HG02571 (cell line): ENCODE data around the gene REPS1.
A peak's percentile ranks its signal among the peaks of the same experiment; 100 is the strongest.
"Not testable (repeated sequence)": the region's sequence is repeated elsewhere in the genome, so short reads cannot be mapped to it uniquely, and the experiment has no call there.

Source experiments
- ATAC-seq: cut with Tn5 transposase; IDR thresholded peaks from one replicate; pipeline ENCODE4 v1.9.1; 2021; ENCODE audit warnings: mild to moderate bottlenecking, moderate library complexity; ENCODE audit not compliant: unreplicated experiment

Gene REPS1

DNA sequence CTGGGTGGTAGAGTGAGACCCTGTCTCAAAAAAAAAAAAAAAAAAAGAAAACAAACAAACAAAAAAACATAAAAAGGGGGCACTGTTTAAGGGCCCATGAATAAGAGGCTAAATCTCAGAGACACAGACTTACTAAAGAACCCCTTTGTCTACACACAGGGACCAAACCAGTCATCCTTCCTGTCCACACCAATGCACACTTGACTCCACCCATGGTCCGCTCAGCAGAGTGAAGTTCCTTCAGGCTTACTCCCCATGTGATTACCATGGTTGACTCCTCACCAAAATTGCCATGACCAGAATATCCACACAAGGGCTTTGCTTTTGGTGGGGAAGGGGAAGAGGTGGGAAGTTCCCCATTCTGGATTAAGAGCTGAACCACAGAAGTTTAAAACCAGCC, 19.4 kb upstream of the REPS1 start:
- no peak for ATAC-seq

DNA sequence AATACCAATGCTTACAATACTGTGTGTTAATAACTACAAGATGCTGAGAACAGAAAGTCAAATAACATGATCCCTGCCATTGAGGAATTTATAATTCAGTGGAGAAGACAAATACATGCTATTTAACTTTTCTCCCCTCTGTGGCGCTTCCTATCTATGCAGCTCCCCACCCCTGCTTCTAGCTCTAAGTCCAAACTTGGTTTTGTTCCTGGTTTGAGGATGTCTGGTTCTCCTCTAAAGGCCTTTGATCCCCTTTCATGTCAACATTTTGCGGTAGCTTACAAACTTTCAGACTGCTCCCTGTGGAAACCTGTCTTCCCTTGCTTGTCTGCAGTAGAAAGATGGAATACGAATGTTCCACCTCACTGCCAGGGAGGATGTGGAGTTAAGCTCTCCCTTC, 18.4 kb upstream of the REPS1 start:
- no peak for ATAC-seq

- ATAC-seq, result no peak
These were observed 15.7 kb upstream of the REPS1 start for GRCh38 chr6:139003751-139004150.

- no peak for ATAC-seq
These were observed 12.1 kb upstream of the REPS1 start for GRCh38 chr6:138999949-139000725.

- ATAC-seq, result no peak
These were observed 9.1 kb upstream of the REPS1 start for GRCh38 chr6:138997136-138997535.

DNA sequence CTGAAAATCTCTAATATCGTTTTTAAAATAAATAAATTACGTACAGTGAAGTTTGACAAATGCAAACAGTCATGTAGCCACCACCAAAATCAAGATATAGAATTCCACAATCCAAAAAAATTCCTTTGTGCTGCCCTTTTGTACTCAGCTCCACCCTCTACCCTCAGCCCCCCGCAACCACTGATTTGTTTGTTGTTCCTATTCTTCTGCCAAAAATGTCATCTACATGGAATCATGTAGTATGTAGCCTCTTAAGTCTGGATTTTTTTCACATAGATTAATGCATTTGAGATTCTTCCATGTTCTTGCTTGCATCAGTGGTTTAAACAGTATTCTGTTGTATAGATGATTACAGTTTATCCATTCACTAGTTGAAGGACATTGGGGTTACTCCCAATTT, 8.5 kb upstream of the REPS1 start:
- no peak for ATAC-seq

DNA sequence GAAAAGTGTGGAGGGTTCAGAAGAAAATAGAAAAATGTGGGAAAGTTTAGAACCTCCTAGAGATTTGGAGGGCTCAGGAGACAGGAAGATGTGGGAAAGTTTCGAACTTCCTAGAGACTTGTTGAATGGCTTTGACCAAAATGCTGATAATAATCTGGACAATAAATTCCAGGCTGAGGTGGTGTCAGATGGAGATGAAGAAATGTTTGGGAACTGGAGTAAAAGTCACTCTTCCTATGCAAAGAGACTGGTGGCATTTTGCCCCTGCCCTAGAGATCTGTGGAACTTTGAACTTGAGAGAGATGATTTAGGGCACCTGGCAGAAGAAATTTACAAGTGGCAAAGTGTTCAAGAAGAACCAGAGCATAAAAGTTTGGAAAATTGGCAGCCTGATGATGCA, 5.4 kb upstream of the REPS1 start:
- ATAC-seq, result not testable (repeated sequence)

GRCh38 chr6:138992965-138993364, 4.9 kb upstream of the REPS1 start:
- not testable (repeated sequence) for ATAC-seq

DNA sequence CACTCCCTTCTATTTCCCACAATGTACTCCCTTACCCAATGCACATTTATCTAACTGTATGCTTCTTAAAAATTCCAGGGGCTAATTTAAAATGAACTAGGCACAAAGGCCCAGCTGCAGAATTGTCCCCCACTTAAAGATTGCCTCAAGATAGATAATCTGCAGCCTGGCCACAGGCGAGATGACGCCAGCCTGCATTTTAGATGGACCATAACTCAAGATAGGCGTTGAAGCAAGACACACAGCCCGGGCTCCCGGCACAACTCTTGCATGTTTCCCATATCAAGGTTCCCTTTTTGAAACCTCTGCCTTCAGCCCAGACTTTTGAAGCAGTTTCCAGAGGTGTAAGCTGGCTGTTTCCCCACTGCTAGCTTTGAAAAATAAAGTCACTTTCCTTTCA, 3.2 kb upstream of the REPS1 start:
- ATAC-seq, result no peak

DNA sequence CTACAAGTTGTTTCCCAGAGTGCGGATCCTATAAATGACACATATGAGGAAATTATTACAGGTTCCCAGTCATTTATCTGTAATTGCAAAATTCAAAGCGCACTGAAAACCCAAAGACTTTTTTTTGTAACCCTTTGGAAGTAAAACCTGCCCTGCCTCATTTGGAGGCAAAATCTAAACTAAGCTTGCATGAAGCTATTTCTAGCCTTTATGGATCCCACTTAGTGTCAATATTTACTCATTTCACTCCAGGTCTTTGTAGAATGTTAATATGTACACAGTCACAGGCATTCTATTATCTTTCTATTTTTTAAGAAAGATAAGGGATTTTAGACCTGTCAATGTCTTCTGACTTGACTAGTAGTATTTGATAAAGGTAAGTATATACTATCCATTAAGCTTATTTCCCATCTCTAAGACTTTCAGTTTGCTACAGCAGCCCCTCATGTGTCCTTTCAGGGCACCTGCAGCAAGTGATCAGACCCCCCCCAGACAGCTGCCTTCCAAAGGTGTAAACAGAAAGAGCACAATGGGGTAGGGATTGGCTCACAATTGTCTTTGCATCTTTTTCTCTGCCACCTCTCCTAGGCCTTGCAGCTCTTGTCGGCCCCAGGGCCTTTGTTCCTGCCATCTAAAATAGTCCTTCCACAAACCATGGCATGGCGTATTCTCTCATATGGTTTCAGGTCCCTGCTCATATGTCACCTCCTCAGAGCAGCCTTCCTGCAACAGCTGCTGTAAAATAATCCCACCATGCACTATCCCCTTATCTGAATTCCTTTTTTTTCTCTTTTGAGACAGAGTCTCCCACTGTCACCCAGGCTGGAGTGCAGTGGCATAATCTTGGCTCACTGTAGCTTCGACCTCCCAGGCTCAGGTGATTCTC, 1.3 kb upstream of the REPS1 start:
- ATAC-seq, result no peak

DNA sequence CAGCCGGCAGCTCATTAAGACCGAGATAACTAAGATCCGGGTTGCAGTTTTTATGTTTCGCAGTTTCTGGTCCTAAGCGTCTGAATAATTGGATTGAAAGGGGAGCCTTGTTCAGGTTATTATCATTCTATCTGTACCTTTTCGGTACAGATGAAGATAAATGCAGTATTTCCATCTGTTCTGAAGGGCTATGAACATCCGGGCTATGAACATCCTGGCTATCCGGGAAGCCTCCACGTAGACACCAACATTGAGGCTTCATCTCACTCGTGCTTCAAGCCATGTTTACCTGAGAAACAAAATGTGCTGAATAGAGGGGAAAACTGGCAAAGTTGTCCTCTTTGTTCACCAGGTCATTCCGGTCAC, 399 bp upstream of the REPS1 start:
- ATAC-seq, result no peak

DNA sequence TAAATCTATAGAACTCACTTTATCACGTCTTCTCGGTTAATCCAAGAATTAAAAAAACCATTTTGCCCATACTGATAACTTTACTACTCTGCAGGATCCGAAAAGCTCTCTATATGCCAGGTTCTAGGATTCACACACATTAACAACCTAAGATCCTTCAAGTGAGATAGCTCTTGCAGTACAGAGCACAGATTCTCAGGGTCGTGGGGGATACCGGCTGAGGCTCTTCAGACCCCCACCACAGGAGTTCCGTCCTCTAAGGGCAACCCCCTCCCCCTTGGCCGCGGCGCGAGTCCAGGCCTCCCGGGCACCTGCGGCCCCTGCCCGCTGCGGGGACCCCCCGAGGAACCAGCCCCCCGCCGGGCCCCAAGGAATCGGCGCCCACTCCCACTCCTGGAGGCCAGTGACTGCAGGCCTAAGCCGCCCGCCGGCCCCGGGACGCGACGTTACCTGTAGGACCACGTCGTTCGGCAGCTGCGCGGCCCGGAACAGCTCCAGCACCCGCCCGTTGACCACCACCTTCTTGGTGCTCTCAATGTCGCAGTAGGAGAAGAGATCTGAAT, 892 bp downstream of the REPS1 start:
- ATAC-seq, result no peak

- no peak for ATAC-seq
These were observed 1.5 kb downstream of the REPS1 start for GRCh38 chr6:138986578-138986977.

GRCh38 chr6:138981416-138981815, 6.6 kb downstream of the REPS1 start:
- ATAC-seq, result no peak

DNA sequence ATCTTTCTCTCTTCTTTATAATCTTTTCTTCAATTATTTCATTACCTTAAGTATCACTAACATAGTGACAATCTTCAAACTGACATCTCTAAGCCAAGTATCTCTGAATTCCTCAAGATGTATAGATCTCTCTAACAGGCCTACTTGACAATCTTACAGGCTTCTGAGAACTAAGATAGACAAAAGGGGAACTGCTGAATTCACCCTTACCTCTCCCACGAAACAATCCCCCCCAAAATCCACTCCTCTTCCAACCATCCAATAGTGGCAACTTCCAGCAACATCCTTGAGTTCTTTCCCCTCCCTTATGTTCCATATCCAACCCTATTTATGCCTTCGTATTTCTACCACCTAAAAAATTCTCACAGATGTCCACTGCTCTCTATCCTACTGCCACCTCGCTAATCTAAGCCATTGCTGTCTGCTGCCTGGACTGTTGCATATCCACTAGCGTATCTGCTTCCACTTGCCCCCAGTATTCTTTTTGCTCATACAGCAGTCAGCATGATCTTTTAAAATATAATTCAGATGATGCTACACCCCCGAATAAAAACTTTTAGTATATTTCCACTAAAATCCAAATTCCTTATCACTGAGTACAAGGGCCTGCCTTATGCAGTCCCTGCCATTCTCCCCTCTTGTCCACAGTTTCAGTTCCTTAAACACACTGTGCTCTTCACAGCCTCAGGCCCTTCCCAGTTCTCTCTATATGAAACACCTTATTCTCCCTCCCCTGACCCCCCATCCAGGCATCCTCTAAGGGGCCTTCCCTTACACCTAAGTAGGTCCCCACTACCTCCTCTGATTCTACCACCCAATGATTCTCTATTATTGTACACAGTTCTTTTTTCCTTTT, 8.0 kb downstream of the REPS1 start:
- peak; percentile 56 for ATAC-seq

DNA sequence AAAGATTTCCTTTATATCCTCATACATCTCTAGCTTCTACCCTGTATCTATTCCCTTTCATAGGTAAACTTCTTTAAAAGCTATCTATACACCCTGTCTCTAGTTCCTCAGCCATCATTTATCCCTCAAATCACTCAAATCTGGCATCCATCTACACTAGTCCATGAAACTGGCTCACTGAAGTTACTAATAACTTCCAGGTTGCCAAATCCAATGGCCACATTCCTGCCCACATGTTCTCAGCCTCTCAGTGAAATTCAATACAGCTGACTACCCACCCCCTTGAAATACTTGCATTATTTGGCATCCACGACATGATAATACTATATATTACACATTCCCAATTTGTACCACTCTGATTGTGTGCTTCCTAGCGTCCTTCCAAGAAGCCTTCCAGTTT, 8.7 kb downstream of the REPS1 start:
- ATAC-seq, result no peak

GRCh38 chr6:138978229-138978628, 9.8 kb downstream of the REPS1 start:
- no peak for ATAC-seq

GRCh38 chr6:138977646-138978167, 10.3 kb downstream of the REPS1 start:
- ATAC-seq, result no peak

- no peak for ATAC-seq
These were observed 10.8 kb downstream of the REPS1 start for GRCh38 chr6:138977242-138977641.

DNA sequence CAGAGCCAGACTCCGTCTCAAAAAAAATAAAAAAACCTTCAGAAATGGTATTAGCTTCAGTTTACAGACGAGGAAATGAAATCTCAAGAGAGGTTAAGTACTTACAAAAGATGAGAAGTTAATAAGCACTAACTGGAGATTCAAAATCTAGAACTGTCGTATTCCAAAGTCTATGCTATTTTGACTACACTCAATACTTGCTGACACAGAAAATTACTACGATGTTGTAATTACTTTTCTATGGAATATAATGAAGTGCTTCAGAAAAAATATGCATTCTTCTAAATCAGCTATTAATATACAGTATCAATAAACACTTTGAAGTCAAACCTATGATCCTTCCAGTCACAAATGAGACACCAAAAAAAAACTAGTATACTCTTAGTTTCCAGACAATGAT, 12.2 kb downstream of the REPS1 start:
- no peak for ATAC-seq
